Activated T-cell treated with anti-CD3 and anti-CD28 coated beads, Interleukin-2, amount 50 U/mL, for 24 hours (primary cell): Measurements from ENCODE around the gene ZNF587B.
"Not testable (repeated sequence)": the region's sequence is repeated elsewhere in the genome, so short reads cannot be mapped to it uniquely, and the experiment has no call there.

Source experiments
- DNase-seq: peaks from one replicate; pipeline ENCODE4 v3.0.0-alpha.2; 2020
- H3K27ac Mint-ChIP-seq: 2 replicates; pipeline ENCODE4 v1.8.0; 2020; ENCODE audit warnings: mild to moderate bottlenecking, mixed read lengths
- H3K27me3 Mint-ChIP-seq: 2 replicates; pipeline ENCODE4 v1.8.0; 2020; ENCODE audit warnings: mixed read lengths
- H3K36me3 Mint-ChIP-seq: 2 replicates; pipeline ENCODE4 v1.8.0; 2020; ENCODE audit warnings: low read depth, mixed read lengths
- H3K4me1 Mint-ChIP-seq: 2 replicates; pipeline ENCODE4 v1.8.0; 2020; ENCODE audit warnings: low read depth, mixed read lengths
- H3K4me3 Mint-ChIP-seq: 2 replicates; pipeline ENCODE4 v1.8.0; 2020; ENCODE audit warnings: mild to moderate bottlenecking, moderate library complexity, mixed read lengths
- H3K9me3 Mint-ChIP-seq: 2 replicates; pipeline ENCODE4 v1.8.0; 2020; ENCODE audit warnings: mixed read lengths

ZNF587B gene

GRCh38 chr19:57813919-57814504 lies 16.1 kb upstream of the ZNF587B start:
- H3K27ac Mint-ChIP-seq, result peak overlapping the region; percentile 92
- H3K9me3 Mint-ChIP-seq, result no peaks in the 10 kb centered on the region
- DNase-seq, result no peak
- no peaks in the 10 kb centered on the region for H3K27me3 Mint-ChIP-seq
- H3K4me1 Mint-ChIP-seq, result peaks cover 50% of the 10 kb centered on the region
- H3K36me3 Mint-ChIP-seq, result peaks cover 50% of the 10 kb centered on the region
- peak overlapping the region; percentile 93 for H3K4me3 Mint-ChIP-seq

DNA sequence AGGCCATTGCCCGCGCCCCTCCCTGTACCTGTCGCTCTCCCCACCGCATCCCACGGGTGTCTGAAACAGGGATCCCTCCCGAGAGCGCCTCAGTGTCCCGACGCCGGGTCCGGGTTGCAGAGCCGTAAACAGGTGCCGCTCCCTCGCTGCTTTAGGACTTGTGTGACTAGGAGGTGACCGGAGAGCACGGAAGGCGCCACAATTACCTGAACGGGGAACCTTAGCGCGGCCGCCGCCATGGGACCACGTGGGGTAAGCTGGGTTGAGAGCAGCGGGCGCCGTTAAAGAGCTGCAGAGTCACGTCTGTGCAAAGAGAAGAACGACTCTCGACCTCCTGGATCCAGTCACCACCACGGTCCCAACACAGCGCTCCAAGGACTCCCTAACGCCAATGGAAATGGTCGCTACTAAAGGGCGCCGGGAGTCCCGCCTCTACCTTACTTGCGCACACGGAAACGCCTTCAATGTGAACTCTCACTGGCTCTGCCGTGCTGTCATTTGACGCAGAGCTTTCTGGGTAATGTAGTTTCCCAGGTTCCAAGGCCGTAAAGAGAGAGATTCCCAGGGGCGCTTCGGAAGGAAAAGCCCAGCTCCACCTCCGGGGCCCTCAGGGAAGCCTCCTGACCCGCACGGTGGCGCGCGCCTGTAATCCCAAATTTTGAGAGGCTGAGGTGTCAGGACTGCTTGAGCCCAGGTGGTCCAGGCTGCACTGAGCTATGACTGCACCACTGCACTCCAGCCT lies 15.4 kb upstream of the ZNF587B start, which contains the start of gene ZNF552:
Gene ZNF552, minus strand, starts transcription at position 409 of the 742 bp plus-strand sequence. Its CDS starts 170 bp downstream, at position 239.
- peak within 1 kb of the TSS; percentile 92 for H3K27ac Mint-ChIP-seq
- peaks cover 47% of the 10 kb centered on the region for H3K36me3 Mint-ChIP-seq
- H3K4me1 Mint-ChIP-seq, result peaks cover 46% of the 10 kb centered on the region

DNA sequence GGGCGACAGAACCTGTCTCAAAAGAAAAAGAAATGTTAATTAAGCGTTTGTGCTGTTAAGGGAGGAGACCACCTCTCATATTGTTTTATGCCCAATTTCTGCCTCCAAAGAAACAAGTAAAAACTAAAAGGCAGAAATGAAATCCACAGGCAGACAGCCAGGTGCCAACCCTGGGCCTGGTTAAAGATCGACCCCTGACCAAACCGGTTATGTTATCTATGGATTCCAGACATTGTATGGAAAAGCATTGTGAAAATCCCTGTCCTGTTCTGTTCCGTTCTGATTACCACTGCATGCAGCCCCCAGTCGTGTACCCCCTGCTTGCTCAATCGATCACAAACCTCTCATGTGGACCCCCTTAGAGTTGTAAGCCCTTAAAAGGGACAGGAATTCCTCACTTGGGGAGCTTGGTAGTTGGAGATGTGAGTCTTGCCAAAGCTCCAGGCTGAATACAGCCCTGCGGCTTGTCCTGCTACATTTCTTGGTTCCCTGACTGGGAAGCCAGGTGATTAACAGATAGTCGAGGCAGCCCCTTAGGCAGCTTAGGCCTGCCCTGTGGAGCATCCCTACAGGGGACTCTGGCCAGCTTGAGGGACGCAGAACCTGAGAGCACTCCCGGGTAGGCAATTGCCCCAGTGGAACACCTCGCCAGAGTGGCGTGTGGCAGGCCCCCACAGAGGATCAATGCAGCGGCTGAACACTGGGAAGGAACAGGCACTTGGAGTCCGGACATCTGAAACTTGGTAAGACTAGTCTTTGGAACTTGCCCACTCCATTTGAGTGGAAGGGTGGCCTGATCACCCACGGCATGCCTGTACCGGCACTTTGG lies 14.6 kb upstream of the ZNF587B start:
- H3K27ac Mint-ChIP-seq, result peak overlapping the region; percentile 92
- no peak for DNase-seq
- H3K36me3 Mint-ChIP-seq, result peaks cover 47% of the 10 kb centered on the region
- H3K4me1 Mint-ChIP-seq, result peaks cover 45% of the 10 kb centered on the region
- no peaks in the 10 kb centered on the region for H3K9me3 Mint-ChIP-seq
- H3K27me3 Mint-ChIP-seq, result no peaks in the 10 kb centered on the region
- H3K4me3 Mint-ChIP-seq, result peak overlapping the region; percentile 93

More for the DNA sequence above, 15.4 kb upstream of the ZNF587B start, which contains the start of gene ZNF552:
- Mint-ChIP-seq H3K9me3 (no peaks in the 10 kb centered on the region), H3K27me3 (no peaks in the 10 kb centered on the region), H3K4me3 (peak within 1 kb of the TSS; percentile 93)
- peak; percentile 79 for DNase-seq

- H3K4me3 Mint-ChIP-seq, result no peak overlapping the region
Observed at GRCh38 chr19:57816652-57817051, 13.4 kb upstream of the ZNF587B start.

DNA sequence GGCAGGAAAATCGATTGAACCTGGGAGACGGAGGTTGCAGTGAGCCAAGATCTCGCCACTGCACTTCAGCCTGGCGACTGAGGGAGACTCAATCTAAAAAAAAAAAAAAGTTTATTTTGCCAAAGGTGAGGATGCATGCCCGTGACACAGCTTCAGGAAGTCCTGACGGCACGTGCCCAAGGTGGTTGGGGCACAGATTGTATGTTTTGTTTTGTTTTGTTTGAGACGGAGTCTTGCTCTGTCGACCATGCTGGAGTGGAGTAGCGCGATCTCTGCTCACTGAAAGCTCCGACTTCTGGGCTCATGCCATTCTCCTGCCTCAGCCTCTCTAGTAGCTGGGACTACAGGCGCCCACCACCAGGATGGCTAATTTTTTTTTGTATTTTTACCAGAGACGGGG lies 12.1 kb upstream of the ZNF587B start:
- Mint-ChIP-seq H3K4me3 (no peak overlapping the region), H3K4me1 (peaks cover 52% of the 10 kb centered on the region), H3K27me3 (no peaks in the 10 kb centered on the region), H3K36me3 (peaks cover 52% of the 10 kb centered on the region), H3K9me3 (no peaks in the 10 kb centered on the region), H3K27ac (no peak overlapping the region)
- no peak for DNase-seq

More at GRCh38 chr19:57816652-57817051, 13.4 kb upstream of the ZNF587B start:
- peaks cover 50% of the 10 kb centered on the region for H3K36me3 Mint-ChIP-seq
- DNase-seq, result no peak
- no peaks in the 10 kb centered on the region for H3K27me3 Mint-ChIP-seq
- no peaks in the 10 kb centered on the region for H3K9me3 Mint-ChIP-seq
- H3K27ac Mint-ChIP-seq, result no peak overlapping the region
- peaks cover 53% of the 10 kb centered on the region for H3K4me1 Mint-ChIP-seq

DNA sequence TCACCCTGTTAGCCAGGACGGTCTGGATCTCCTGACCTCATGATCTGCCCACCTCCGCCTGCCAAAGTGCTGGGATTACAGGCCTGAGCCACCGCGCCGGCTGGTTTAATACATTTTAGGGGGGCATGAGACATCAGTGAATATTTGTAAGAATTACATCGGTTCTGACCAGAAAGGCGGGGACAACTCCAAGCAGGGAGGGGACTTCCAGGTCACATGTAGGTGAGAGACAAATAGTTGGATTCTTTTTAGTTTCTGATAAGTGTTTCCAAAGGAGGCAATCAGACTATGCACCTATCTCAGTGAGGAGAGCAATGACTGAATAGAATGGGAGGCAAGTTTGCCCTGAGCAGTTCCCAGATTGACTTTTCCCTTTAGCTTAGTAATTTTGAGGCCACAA lies 11.7 kb upstream of the ZNF587B start:
- peak overlapping the region; percentile 45 for H3K27ac Mint-ChIP-seq
- peaks cover 52% of the 10 kb centered on the region for H3K4me1 Mint-ChIP-seq
- H3K9me3 Mint-ChIP-seq, result no peaks in the 10 kb centered on the region
- DNase-seq, result no peak
- H3K4me3 Mint-ChIP-seq, result peak overlapping the region; percentile 98
- H3K36me3 Mint-ChIP-seq, result peaks cover 52% of the 10 kb centered on the region
- H3K27me3 Mint-ChIP-seq, result no peaks in the 10 kb centered on the region

GRCh38 chr19:57819475-57820148 lies 10.5 kb upstream of the ZNF587B start:
- H3K27me3 Mint-ChIP-seq, result no peaks in the 10 kb centered on the region
- peaks cover 56% of the 10 kb centered on the region for H3K36me3 Mint-ChIP-seq
- no peaks in the 10 kb centered on the region for H3K9me3 Mint-ChIP-seq
- peak; percentile 80 for DNase-seq
- peaks cover 56% of the 10 kb centered on the region for H3K4me1 Mint-ChIP-seq
- peak overlapping the region; percentile 98 for H3K4me3 Mint-ChIP-seq
- H3K27ac Mint-ChIP-seq, result peak overlapping the region; percentile 98

GRCh38 chr19:57820599-57820998 lies 9.5 kb upstream of the ZNF587B start:
- H3K9me3 Mint-ChIP-seq, result no peaks in the 10 kb centered on the region
- H3K27ac Mint-ChIP-seq, result peak overlapping the region; percentile 98
- DNase-seq, result no peak
- H3K36me3 Mint-ChIP-seq, result peaks cover 62% of the 10 kb centered on the region
- peaks cover 52% of the 10 kb centered on the region for H3K4me1 Mint-ChIP-seq
- no peaks in the 10 kb centered on the region for H3K27me3 Mint-ChIP-seq
- peak overlapping the region; percentile 98 for H3K4me3 Mint-ChIP-seq

DNA sequence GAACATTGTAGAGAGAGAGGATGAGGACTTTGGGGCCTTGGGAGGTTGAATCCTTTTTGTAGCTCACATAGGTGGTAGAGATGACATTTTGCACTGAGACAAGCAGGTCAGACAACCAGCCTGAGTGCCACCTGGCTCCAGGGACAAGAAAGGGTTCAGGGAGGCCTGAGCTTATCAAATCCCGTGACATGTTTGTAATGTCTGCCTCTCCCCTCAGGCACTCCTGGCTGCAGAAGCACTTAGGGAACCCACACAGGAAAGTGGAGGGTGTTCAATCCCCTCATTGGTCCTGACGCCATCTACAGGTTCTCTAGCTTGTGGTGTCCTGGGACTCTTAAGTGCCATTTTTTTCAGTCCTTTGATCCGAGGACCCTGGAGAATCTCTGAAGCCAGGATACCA lies 9.0 kb upstream of the ZNF587B start:
- Mint-ChIP-seq H3K4me1 (peaks cover 52% of the 10 kb centered on the region), H3K4me3 (peak overlapping the region; percentile 98), H3K27ac (peak overlapping the region; percentile 98), H3K36me3 (peaks cover 67% of the 10 kb centered on the region)
- DNase-seq, H3K9me3 Mint-ChIP-seq, H3K27me3 Mint-ChIP-seq: not testable (repeated sequence)

DNA sequence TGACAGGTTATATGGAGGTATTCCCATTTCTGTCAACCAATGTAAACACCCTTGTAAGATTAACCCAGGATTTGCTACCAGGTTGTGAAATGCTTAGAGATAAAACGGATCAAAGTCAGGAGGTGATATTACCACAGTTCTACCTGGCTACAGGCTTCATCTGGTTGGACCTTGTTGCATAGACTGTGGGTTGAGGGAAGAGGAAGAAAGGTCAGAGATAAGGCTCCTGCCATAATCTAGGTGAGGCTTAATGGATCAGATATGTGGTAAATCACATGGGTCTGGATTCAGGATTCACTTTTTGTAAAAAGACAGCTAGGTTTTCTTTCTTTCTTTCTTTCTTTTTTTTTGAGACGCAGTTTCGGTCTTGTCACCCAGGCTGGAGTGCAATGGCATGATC lies 8.6 kb upstream of the ZNF587B start:
- Mint-ChIP-seq H3K36me3 (peaks cover 71% of the 10 kb centered on the region), H3K4me1 (peaks cover 53% of the 10 kb centered on the region), H3K27ac (peak overlapping the region; percentile 50), H3K4me3 (peak overlapping the region; percentile 98)
- H3K27me3 Mint-ChIP-seq, DNase-seq, H3K9me3 Mint-ChIP-seq: not testable (repeated sequence)

GRCh38 chr19:57823155-57823554 lies 6.9 kb upstream of the ZNF587B start:
- Mint-ChIP-seq H3K4me1 (peaks cover 61% of the 10 kb centered on the region), H3K4me3 (peak overlapping the region; percentile 45), H3K36me3 (peaks cover 87% of the 10 kb centered on the region), H3K27ac (peak overlapping the region; percentile 70)
- DNase-seq, H3K27me3 Mint-ChIP-seq, H3K9me3 Mint-ChIP-seq: not testable (repeated sequence)

DNA sequence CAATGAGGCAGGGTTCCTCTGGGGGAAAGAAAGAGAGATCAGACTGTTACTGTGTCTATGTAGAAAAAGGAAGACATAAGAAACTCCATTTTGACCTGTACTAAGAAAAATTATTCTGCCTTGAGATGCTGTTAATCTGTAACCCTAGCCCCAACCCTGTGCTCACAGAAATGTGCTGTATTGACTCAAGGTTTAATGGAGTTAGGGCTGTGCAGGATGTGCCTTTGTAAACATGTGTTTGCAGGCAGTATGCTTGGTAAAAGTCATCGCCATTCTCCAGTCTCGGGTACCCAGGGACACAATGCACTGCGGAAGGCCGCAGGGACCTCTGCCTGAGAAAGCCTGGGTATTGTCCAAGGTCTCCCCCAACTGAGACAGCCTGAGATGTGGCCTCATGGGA lies 6.5 kb upstream of the ZNF587B start:
- H3K27me3 Mint-ChIP-seq, H3K4me3 Mint-ChIP-seq, DNase-seq, H3K9me3 Mint-ChIP-seq: not testable (repeated sequence)
- peak overlapping the region; percentile 51 for H3K27ac Mint-ChIP-seq
- H3K36me3 Mint-ChIP-seq, result peaks cover 88% of the 10 kb centered on the region
- peaks cover 57% of the 10 kb centered on the region for H3K4me1 Mint-ChIP-seq

DNA sequence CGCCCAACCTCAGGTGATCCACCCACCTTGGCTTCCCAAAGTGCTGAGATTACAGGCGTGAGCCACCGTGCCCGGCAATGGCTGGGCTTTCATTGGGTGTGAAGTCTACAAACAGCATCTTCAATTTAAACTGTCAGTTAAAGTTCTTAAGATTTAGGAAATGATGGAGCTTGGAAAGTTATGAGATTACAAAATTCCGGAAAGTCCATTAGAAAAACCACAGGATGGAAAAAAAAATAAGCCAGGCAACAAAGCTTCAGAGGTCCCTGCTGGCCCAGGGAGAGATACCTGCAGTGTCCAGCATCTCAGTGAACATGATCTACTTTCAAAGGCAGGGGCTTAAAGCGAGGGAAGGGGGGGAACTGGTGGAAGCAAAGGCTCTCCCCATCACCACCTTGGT lies 4.6 kb upstream of the ZNF587B start:
- H3K27ac Mint-ChIP-seq, result no peak overlapping the region
- no peak for DNase-seq
- H3K36me3 Mint-ChIP-seq, result peaks cover 95% of the 10 kb centered on the region
- no peaks in the 10 kb centered on the region for H3K27me3 Mint-ChIP-seq
- H3K4me1 Mint-ChIP-seq, result peaks cover 67% of the 10 kb centered on the region
- peaks cover 2% of the 10 kb centered on the region for H3K9me3 Mint-ChIP-seq
- H3K4me3 Mint-ChIP-seq, result no peak overlapping the region

DNA sequence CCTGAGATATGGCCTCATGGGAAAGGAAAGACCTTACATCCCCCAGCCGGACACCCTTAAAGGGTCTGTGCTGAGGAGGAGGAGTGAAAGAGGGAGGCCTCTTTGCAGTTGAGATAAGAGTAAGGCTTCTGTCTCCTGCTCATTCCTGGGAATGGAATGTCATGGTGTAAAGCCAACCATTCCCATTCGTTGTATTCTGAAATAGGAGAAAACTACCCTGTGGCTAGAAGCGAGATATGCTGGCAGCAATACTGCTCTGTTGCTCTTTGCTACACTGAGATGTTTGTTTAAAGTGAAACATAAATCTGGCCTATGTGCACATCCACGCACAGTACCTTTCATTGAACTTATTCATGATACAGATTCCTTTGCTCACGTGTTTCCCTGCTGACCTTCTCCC lies 783 bp upstream of the ZNF587B start:
- peak overlapping the region; percentile 44 for H3K27ac Mint-ChIP-seq
- no peak for DNase-seq
- H3K4me3 Mint-ChIP-seq, result no peak overlapping the region
- peaks cover 2% of the 10 kb centered on the region for H3K9me3 Mint-ChIP-seq
- peaks cover 43% of the 10 kb centered on the region for H3K4me1 Mint-ChIP-seq
- H3K27me3 Mint-ChIP-seq, result no peaks in the 10 kb centered on the region
- peaks cover 77% of the 10 kb centered on the region for H3K36me3 Mint-ChIP-seq
